Liver (tissue), 3 donors: ENCODE data around the gene SIRT6.

Source experiments
- EGR1 ChIP-seq, 2 donors: IDR thresholded peaks; 2 replicates each; pipeline ENCODE4 v1.6.1; 2016 to 2018; ENCODE audit warnings: antibody characterized with exemption in 2 of 2, low read depth in 2 of 2
- HNF4G ChIP-seq: IDR thresholded peaks from 2 replicates; pipeline ENCODE4 v1.6.1; 2016; ENCODE audit warnings: antibody characterized with exemption
- SP1 ChIP-seq: IDR thresholded peaks from 2 replicates; pipeline ENCODE4 v1.6.1; 2018; ENCODE audit warnings: antibody characterized with exemption, mild to moderate bottlenecking
- TF ChIP-seq, protein P1 (sequence below): fragments of 150-350 bp; IDR thresholded peaks from 2 replicates; pipeline ENCODE4 v1.5.1; 2017; ENCODE audit warnings: improper control_type of control experiment, low read depth, low read length; ENCODE audit not compliant: missing input control
- donor health status: healthy.
- donor health status: healthy.

DNA sequence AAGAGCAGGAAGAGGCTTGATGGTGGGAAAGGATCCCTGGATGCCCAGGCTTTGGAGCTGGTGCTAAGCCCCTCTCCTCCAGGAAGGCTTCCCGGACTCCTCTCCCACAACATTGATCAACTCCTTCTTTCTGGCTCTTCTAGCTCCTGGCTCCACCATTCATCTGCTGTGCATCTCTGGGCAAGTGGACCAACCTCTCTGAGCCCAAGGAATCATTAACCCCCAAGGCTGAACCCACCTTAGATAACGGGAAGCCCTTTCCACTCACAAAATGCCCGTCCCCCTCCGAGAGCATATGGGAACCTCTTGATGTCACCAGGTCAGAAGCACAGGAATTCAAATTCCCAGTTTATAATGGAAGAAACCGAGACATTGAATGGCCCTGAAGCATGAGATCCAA is 5.2 kb downstream of the SIRT6 start:
- TF ChIP-seq, protein P1, sequence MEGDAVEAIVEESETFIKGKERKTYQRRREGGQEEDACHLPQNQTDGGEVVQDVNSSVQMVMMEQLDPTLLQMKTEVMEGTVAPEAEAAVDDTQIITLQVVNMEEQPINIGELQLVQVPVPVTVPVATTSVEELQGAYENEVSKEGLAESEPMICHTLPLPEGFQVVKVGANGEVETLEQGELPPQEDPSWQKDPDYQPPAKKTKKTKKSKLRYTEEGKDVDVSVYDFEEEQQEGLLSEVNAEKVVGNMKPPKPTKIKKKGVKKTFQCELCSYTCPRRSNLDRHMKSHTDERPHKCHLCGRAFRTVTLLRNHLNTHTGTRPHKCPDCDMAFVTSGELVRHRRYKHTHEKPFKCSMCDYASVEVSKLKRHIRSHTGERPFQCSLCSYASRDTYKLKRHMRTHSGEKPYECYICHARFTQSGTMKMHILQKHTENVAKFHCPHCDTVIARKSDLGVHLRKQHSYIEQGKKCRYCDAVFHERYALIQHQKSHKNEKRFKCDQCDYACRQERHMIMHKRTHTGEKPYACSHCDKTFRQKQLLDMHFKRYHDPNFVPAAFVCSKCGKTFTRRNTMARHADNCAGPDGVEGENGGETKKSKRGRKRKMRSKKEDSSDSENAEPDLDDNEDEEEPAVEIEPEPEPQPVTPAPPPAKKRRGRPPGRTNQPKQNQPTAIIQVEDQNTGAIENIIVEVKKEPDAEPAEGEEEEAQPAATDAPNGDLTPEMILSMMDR, result no peak
- TF ChIP-seq SP1 (no peak), HNF4G (no peak), EGR1 (IDR thresholded peaks at IDR 0.05; ENCODE audit: low read depth in 2 of 2) (no peak)
